ENCODE results near the gene RGS14. TPM values are rescaled to one million over a fixed set of nuclear protein-coding genes. Genes with fewer than 3 reads are reported as not detected.

Gene RGS14
- total RNA-seq, 1 experiment from 2014 or later, result 11.9 TPM

DNA sequence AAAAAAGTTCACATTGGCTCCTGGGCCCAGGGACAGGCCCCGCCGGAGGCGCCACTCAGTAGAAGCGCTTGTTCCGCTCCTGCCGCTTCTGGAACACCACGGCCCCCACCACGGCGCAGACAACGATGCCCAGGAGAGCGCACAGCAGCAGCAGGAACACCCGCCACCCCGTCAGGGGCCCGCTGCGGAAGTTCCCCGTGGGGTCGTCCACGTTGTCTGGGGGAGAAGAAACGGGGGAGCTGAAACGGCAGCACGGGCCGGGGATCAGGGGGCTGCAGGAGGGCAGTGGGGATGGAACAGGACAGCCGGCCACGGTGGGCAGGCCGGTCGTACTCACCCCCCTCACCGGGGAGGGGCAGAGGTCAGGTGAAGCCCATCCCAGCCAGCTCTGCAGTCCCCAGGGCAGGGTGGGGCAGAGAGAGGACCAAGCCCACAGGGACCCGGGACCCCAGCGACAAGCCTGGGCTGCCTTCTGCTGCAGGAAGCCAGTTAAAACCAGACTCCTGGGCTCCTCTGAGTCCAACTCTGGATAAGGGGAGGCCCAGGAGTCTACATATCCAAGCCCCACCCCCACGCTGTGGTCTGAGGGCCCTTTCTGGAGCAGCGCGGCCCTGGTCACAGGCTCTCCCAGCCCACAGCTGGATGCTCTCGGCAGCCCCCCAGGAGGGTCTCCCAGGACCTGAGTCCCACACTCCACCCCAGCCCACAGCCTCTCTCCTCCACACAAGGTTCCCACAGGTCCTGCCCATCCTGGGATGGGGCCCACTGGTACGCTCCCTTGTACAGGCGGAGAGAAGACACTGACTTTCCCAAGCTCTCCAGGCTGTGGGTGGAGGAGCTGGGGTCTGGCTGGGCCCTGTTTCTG is 25.5 kb upstream of the RGS14 start:
- H3K4me2 ChIP-seq, result no peak overlapping the region
- TF ChIP-seq EZH2 (IDR thresholded peaks at IDR 0.05; ENCODE audit: low read depth), result no peak
- TF ChIP-seq, protein P1, sequence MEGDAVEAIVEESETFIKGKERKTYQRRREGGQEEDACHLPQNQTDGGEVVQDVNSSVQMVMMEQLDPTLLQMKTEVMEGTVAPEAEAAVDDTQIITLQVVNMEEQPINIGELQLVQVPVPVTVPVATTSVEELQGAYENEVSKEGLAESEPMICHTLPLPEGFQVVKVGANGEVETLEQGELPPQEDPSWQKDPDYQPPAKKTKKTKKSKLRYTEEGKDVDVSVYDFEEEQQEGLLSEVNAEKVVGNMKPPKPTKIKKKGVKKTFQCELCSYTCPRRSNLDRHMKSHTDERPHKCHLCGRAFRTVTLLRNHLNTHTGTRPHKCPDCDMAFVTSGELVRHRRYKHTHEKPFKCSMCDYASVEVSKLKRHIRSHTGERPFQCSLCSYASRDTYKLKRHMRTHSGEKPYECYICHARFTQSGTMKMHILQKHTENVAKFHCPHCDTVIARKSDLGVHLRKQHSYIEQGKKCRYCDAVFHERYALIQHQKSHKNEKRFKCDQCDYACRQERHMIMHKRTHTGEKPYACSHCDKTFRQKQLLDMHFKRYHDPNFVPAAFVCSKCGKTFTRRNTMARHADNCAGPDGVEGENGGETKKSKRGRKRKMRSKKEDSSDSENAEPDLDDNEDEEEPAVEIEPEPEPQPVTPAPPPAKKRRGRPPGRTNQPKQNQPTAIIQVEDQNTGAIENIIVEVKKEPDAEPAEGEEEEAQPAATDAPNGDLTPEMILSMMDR (conservative IDR thresholded peaks at IDR 0.05), result no peak
- no peak overlapping the region for H3K27ac ChIP-seq
- no TSS peak for BruUV-seq (replicated peaks)
- intact Hi-C loops (cut with micrococcal nuclease; ENCODE audit: unreplicated experiment), result no loop called here
- H3K9me2 ChIP-seq (ENCODE audit: insufficient read depth), result no peaks in the 10 kb centered on the region
- H2AFZ ChIP-seq, result no peak overlapping the region
- CTCF ChIA-PET, result no interaction called here
- H3K4me3 ChIP-seq, result no peak overlapping the region
- peaks cover 10% of the 10 kb centered on the region; the same call in 1 of the 2 replicates for H3K36me3 ChIP-seq (ENCODE audit: low read depth)
- DNase-seq, result no peak
- H4K20me1 ChIP-seq (ENCODE audit: insufficient read depth), result peaks cover 8% of the 10 kb centered on the region; the same call in 1 of the 2 replicates
- H3K79me2 ChIP-seq (ENCODE audit: low read depth), result no peaks in the 10 kb centered on the region
- H3K27me3 ChIP-seq (ENCODE audit: insufficient read depth, low read depth), result no peaks in the 10 kb centered on the region
- peaks cover 6% of the 10 kb centered on the region; the same call in 1 of the 2 replicates for H3F3A ChIP-seq (ENCODE audit: insufficient read depth, low read depth)
- POLR2A ChIA-PET (ENCODE audit: unreplicated experiment), result no interaction called here
- no peaks in the 10 kb centered on the region for H3K4me1 ChIP-seq (replicated peaks; ENCODE audit: insufficient read depth)
- no peaks in the 10 kb centered on the region for H3K9me3 ChIP-seq (ENCODE audit: insufficient read depth, low read depth)

DNA sequence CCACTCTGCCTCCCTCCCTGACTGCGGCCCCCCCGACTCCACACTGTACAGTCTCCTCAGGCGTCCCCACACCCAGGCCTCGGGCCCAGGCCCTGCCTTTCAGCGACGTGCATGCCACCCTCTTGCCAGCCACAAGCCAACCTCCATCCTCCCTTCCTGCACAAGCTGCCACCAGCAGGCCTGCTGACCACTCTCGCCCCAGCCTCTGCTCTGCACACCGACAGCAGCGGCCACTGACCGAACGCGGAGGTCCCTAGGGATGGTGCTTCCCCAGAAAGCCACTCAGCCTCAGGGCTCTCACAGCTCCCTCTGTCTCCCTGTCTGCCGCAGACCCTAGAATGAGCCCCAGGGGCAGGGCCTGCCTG is 24.8 kb upstream of the RGS14 start:
- ChIA-PET CTCF (no interaction called here), POLR2A (ENCODE audit: unreplicated experiment) (no interaction called here)
- TF ChIP-seq, protein P1 (conservative IDR thresholded peaks at IDR 0.05), result no peak
- no peak for TF ChIP-seq EZH2 (IDR thresholded peaks at IDR 0.05; ENCODE audit: low read depth)
- Histone ChIP-seq H3K36me3 (ENCODE audit: low read depth) (peaks cover 16% of the 10 kb centered on the region), H3K27me3 (ENCODE audit: insufficient read depth, low read depth) (no peaks in the 10 kb centered on the region), H4K20me1 (ENCODE audit: insufficient read depth) (peaks cover 13% of the 10 kb centered on the region; the same call in 1 of the 2 replicates), H3K4me1 (replicated peaks; ENCODE audit: insufficient read depth) (no peaks in the 10 kb centered on the region), H3F3A (ENCODE audit: insufficient read depth, low read depth) (no peaks in the 10 kb centered on the region), H3K4me3 (no peak overlapping the region), H3K79me2 (ENCODE audit: low read depth) (no peaks in the 10 kb centered on the region), H3K27ac (no peak overlapping the region), H2AFZ (no peak overlapping the region), H3K4me2 (no peak overlapping the region), H3K9me2 (ENCODE audit: insufficient read depth) (no peaks in the 10 kb centered on the region), H3K9me3 (ENCODE audit: insufficient read depth, low read depth) (no peaks in the 10 kb centered on the region)
- no peak for DNase-seq
- BruUV-seq (replicated peaks), result no TSS peak
- intact Hi-C loops (cut with micrococcal nuclease; ENCODE audit: unreplicated experiment), result no loop called here

DNA sequence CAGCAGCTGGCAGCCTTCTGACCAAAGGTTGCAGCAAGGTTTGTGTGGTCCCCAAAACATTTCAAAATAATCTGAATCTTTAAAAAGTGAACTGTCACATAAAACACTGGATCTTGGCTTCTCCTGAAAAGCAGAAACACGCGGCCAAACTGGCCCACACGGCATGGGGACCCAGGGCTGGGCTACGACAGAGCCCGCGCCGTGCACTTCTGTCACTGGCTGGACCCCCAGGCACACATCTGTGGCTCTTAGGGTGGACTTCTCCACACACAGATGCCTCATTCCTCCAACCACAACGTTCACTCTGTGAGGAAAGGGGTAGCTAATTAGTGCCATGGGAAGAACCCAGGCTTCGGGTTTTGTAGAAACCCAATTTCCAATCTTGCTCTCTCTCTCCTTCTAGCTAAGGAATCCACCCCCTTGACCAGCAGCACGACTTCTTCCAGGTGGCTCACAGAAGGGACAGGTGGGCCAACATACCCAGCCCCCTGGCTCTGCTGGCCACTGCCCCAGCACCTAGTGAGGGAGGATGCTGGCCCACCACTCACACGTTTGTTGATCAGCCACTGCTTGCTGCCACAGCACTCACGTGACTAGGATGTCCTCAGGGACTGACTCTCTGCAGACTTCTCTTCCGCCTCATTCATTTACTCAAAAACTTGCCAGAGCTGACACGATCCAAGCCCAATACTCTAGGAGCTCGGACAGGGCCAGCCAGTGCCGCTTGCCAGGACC is 24.1 kb upstream of the RGS14 start:
- H3K4me1 ChIP-seq (replicated peaks; ENCODE audit: insufficient read depth), result no peaks in the 10 kb centered on the region
- peaks cover 16% of the 10 kb centered on the region for H3K36me3 ChIP-seq (ENCODE audit: low read depth)
- peaks cover 16% of the 10 kb centered on the region; the same call in 1 of the 2 replicates for H4K20me1 ChIP-seq (ENCODE audit: insufficient read depth)
- H3K4me2 ChIP-seq, result no peak overlapping the region
- H3F3A ChIP-seq (ENCODE audit: insufficient read depth, low read depth), result 0 out of 2 replicates have a peak, but pooled peaks cover under 1% of the 10 kb centered on the region
- intact Hi-C loops (cut with micrococcal nuclease; ENCODE audit: unreplicated experiment), result no loop called here
- no TSS peak for BruUV-seq (replicated peaks)
- H3K27me3 ChIP-seq (ENCODE audit: insufficient read depth, low read depth), result no peaks in the 10 kb centered on the region
- no peak for TF ChIP-seq EZH2 (IDR thresholded peaks at IDR 0.05; ENCODE audit: low read depth)
- TF ChIP-seq, protein P1 (conservative IDR thresholded peaks at IDR 0.05), result no peak
- no peaks in the 10 kb centered on the region for H3K9me2 ChIP-seq (ENCODE audit: insufficient read depth)
- ChIA-PET POLR2A (ENCODE audit: unreplicated experiment) (no interaction called here), CTCF (no interaction called here)
- H2AFZ ChIP-seq, result no peak overlapping the region
- H3K4me3 ChIP-seq, result no peak overlapping the region
- no peak overlapping the region for H3K27ac ChIP-seq
- H3K79me2 ChIP-seq (ENCODE audit: low read depth), result peaks cover 2% of the 10 kb centered on the region; the same call in 1 of the 2 replicates
- H3K9me3 ChIP-seq (ENCODE audit: insufficient read depth, low read depth), result no peaks in the 10 kb centered on the region
- no peak for DNase-seq

All from PC-9 (cell line).